GM21825 (cell line): ENCODE data around the gene EEF1AKMT3.
"Not testable (repeated sequence)": the region's sequence is repeated elsewhere in the genome, so short reads cannot be mapped to it uniquely, and the experiment has no call there.

ENCODE experiments used
- ATAC-seq: cut with Tn5 transposase; IDR thresholded peaks from one replicate; pipeline ENCODE4 v1.9.1; 2021; ENCODE audit warnings: mild to moderate bottlenecking, moderate library complexity; ENCODE audit not compliant: unreplicated experiment

The EEF1AKMT3 gene

GRCh38 chr12:57815177-57816000 is 43.0 kb downstream of the EEF1AKMT3 start:
- no peak for ATAC-seq

- ATAC-seq: no peak
Observed at GRCh38 chr12:57816001-57816854, 43.8 kb downstream of the EEF1AKMT3 start.

- ATAC-seq: no peak
Observed at GRCh38 chr12:57816855-57817151, 44.4 kb downstream of the EEF1AKMT3 start.

GRCh38 chr12:57817261-57817989 is 45.0 kb downstream of the EEF1AKMT3 start:
- ATAC-seq: no peak

DNA sequence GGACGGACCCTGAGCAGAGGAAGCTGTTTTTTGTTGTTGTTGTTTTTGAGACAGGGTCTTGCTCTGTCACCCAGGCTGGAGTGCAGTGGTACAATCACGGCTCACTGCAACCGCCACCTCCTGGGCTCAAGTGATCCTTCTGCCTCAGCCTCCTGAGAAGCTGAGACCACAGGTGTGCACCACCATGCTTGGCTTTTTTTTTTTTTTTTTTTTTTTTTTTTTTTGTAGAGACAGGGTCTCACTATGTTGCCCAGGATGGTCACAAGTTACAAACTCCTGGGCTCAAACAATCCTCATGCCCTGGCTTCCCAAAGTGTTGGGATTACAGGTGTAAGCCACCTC is 45.5 kb downstream of the EEF1AKMT3 start:
- not testable (repeated sequence) for ATAC-seq

DNA sequence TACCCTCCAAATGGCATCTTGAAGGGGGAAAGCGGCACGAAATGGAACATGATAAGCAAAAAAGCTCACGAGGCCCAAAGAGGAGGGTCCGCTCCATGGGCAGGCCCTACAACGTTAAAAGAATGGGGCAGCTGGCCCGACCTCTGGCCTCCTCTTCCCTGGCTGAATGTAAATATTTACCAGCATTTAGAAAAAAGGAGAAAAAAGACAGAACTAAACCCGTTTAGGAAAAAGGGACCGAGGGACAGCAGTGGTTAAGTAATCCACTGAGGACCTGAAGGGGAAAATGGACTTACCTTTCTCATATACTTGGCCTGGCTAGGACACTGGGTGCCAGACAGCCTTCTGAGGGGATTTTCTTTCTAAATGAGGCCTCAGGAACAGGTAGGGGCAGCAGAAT is 47.7 kb downstream of the EEF1AKMT3 start:
- ATAC-seq: not testable (repeated sequence)

DNA sequence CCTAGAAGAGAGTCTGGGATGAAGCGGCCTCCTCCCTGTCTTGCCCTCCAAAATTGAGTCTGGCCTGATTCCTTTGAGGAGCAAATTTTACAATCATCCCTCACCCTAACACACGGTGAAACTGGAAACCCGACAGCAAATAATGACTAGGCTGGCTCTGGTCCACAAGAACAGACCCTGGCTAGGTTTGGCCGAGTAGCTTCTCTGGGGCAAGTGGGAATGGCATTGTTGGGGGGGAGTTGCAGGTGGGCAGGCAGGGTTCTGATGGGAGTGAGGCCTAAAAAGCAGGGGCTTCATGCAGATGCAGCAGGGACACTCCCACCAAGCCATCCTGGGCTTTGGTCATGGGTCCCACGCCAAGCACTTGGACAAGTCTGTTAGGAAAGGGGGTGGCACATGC is 48.6 kb downstream of the EEF1AKMT3 start:
- ATAC-seq: not testable (repeated sequence)

- no peak for ATAC-seq
Observed at GRCh38 chr12:57821474-57822214, 49.2 kb downstream of the EEF1AKMT3 start.

DNA sequence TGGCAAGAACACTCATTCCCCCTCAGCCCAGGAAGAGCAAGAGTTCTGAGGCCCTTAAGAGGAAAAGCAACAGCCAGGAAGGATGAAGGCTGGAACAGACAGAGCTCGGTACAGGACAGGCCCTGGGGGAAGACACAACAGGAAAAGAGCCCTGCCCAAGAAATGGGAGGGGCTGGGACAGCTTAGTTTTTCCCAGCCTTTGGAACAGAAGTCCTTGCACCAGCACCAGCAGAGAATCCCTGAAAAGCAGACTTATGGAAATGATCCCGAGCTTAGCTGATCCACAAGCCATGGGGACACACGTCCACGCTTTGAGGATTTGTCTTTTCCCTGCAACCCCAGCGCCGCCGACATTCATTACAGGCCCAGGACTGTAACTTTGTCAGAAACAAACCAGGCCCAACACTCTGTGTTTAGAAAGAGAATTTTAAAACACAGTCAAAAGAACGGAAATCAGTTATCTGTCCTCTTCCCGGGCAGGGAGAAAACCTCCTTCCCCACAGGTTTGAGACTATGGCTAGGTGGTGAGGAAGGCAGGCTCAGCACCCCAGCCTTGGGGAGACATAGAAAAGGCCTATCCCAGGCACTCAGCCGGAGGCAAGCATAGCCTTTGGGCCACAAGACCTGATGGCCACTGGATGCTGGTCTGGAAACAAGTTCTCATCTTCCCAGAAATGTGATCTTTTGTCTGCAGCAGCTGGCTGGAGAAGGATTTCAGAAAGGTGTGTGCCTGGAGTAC is 50.1 kb downstream of the EEF1AKMT3 start:
- ATAC-seq: no peak

- ATAC-seq: no peak
Observed at GRCh38 chr12:57823131-57823907, 50.9 kb downstream of the EEF1AKMT3 start.

- ATAC-seq: no peak
Observed at GRCh38 chr12:57823908-57824640, 51.7 kb downstream of the EEF1AKMT3 start.

- no peak for ATAC-seq
Observed at GRCh38 chr12:57825451-57825850, 53.0 kb downstream of the EEF1AKMT3 start.

GRCh38 chr12:57826400-57826799 is 54.0 kb downstream of the EEF1AKMT3 start:
- no peak for ATAC-seq

GRCh38 chr12:57826966-57827365 is 54.6 kb downstream of the EEF1AKMT3 start:
- ATAC-seq: no peak

DNA sequence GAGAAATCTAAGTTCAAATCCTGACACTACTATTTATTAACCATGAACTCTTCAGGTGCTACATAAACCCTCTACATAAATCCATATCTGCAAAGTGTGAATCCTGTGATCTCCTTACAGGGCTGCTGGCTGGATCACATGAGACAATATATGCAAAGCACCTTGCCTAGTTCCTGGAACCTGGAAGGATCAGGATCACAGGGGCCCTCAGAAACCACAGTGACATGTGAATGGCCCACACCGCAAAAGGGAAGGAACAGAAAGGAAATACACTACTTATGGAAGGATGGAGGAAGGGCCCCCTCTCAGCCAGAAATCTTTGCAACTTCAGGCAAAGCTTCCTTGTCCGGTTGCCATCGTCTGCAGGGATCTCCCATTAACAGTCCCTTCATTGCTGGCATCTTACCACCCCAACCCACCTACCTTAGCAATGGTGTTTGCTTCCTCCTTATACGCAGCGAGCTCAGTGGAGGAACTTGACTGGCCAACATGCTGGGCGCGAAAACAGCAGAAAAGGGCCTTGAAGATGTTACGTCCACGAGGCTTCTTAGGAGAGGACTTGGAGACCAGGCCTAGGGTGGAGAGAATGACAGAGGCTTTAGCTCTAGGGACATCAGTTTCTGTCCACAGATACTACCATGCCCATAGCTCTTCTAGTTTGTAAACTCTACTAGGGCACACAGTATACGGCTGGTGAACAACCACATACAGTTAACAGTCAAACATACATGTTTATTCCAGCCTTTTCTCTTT is 56.8 kb downstream of the EEF1AKMT3 start:
- no peak for ATAC-seq

- no peak for ATAC-seq
Observed at GRCh38 chr12:57830393-57830792, 58.0 kb downstream of the EEF1AKMT3 start.
